ENCODE measurements around the gene MYO16.

- TF ChIP-seq CTCF (IDR thresholded peaks at IDR 0.05) (no peak), POLR2A (IDR thresholded peaks at IDR 0.05) (no peak)
Measured at GRCh38 chr13:108669381-108669780, 40.0 kb downstream of the MYO16 start.
